Measurements from ENCODE around the gene NIM1K. TPM values are rescaled to one million over a fixed set of nuclear protein-coding genes. Genes with fewer than 3 reads are reported as not detected.
"Not testable (repeated sequence)": the region's sequence is repeated elsewhere in the genome, so short reads cannot be mapped to it uniquely, and the experiment has no call there.

The NIM1K gene
- polyA plus RNA-seq, 3 donors = 0.31 to 0.61 (median 0.44) TPM

- DNase-seq (ENCODE audit: low read depth in 3 of 3, low spot score in 2 of 3) = not testable (repeated sequence)
Measured at GRCh38 chr5:43183101-43183500, 8.9 kb upstream of the NIM1K start.

- no peak for DNase-seq (ENCODE audit: low read depth in 3 of 3, low spot score in 2 of 3)
Measured at GRCh38 chr5:43190755-43191603, 1.0 kb upstream of the NIM1K start.

GRCh38 chr5:43192558-43193180 is 644 bp downstream of the NIM1K start:
- DNase-seq (ENCODE audit: low read depth in 3 of 3, low spot score in 2 of 3) = no peak

- DNase-seq (ENCODE audit: low read depth in 3 of 3, low spot score in 2 of 3) = peak in 1 of 3 donors; percentile 48
Measured at GRCh38 chr5:43193181-43193893, 1.3 kb downstream of the NIM1K start.

- no peak for DNase-seq (ENCODE audit: low read depth in 3 of 3, low spot score in 2 of 3)
Measured at GRCh38 chr5:43193894-43194265, 1.9 kb downstream of the NIM1K start.

GRCh38 chr5:43195670-43196265 is 3.7 kb downstream of the NIM1K start:
- no peak for DNase-seq (ENCODE audit: low read depth in 3 of 3, low spot score in 2 of 3)

GRCh38 chr5:43197535-43197934 is 5.5 kb downstream of the NIM1K start:
- no peak for DNase-seq (ENCODE audit: low read depth in 3 of 3, low spot score in 2 of 3)

GRCh38 chr5:43201442-43201841 is 9.4 kb downstream of the NIM1K start:
- not testable (repeated sequence) for DNase-seq (ENCODE audit: low read depth in 3 of 3, low spot score in 2 of 3)

- no peak for DNase-seq (ENCODE audit: low read depth in 3 of 3, low spot score in 2 of 3)
Measured at GRCh38 chr5:43202380-43202779, 10.4 kb downstream of the NIM1K start.

GRCh38 chr5:43203373-43203772 is 11.3 kb downstream of the NIM1K start:
- DNase-seq (ENCODE audit: low read depth in 3 of 3, low spot score in 2 of 3) = no peak

- DNase-seq (ENCODE audit: low read depth in 3 of 3, low spot score in 2 of 3) = no peak
Measured at GRCh38 chr5:43204958-43205357, 12.9 kb downstream of the NIM1K start.

- no peak for DNase-seq (ENCODE audit: low read depth in 3 of 3, low spot score in 2 of 3)
Measured at GRCh38 chr5:43207601-43208000, 15.6 kb downstream of the NIM1K start.

- no peak for DNase-seq (ENCODE audit: low read depth in 3 of 3, low spot score in 2 of 3)
Measured at GRCh38 chr5:43208658-43209057, 16.6 kb downstream of the NIM1K start.

- DNase-seq (ENCODE audit: low read depth in 3 of 3, low spot score in 2 of 3) = no peak
Measured at GRCh38 chr5:43209060-43209459, 17.0 kb downstream of the NIM1K start.

- no peak for DNase-seq (ENCODE audit: low read depth in 3 of 3, low spot score in 2 of 3)
Measured at GRCh38 chr5:43209833-43210232, 17.8 kb downstream of the NIM1K start.

- DNase-seq (ENCODE audit: low read depth in 3 of 3, low spot score in 2 of 3) = no peak
Measured at GRCh38 chr5:43210570-43210969, 18.5 kb downstream of the NIM1K start.

- DNase-seq (ENCODE audit: low read depth in 3 of 3, low spot score in 2 of 3) = no peak
Measured at GRCh38 chr5:43213951-43214350, 21.9 kb downstream of the NIM1K start.

GRCh38 chr5:43215073-43215631 is 23.1 kb downstream of the NIM1K start:
- no peak for DNase-seq (ENCODE audit: low read depth in 3 of 3, low spot score in 2 of 3)

- DNase-seq (ENCODE audit: low read depth in 3 of 3, low spot score in 2 of 3) = no peak
Measured at GRCh38 chr5:43216941-43217340, 24.9 kb downstream of the NIM1K start.

GRCh38 chr5:43219120-43219519 is 27.1 kb downstream of the NIM1K start:
- DNase-seq (ENCODE audit: low read depth in 3 of 3, low spot score in 2 of 3) = no peak

GRCh38 chr5:43221502-43221901 is 29.5 kb downstream of the NIM1K start:
- DNase-seq (ENCODE audit: low read depth in 3 of 3, low spot score in 2 of 3) = no peak

Measured in right renal cortex interstitium (tissue), 3 donors.